Mammary epithelial cell (primary cell): Measurements from ENCODE around the gene JCAD.

ENCODE experiments used
- EZH2 ChIP-seq: IDR thresholded peaks from 2 replicates; pipeline ENCODE4 v1.6.1; 2012; ENCODE audit warnings: low read length, inconsistent platforms, borderline replicate concordance
- TF ChIP-seq, protein P1 (sequence below), 2 donors: IDR thresholded peaks in 1 of 2; conservative IDR thresholded peaks in 1 of 2; 2 replicates each; pipeline ENCODE4 v1.5.1; 2011 to 2012; ENCODE audit warnings: inconsistent platforms in 2 of 2, low read length in 2 of 2, mild to moderate bottlenecking in 2 of 2, control low read depth in 1 of 2, low read depth in 1 of 2; ENCODE audit not compliant: insufficient read depth in 1 of 2; ENCODE audit errors: extremely low read depth in 1 of 2

DNA sequence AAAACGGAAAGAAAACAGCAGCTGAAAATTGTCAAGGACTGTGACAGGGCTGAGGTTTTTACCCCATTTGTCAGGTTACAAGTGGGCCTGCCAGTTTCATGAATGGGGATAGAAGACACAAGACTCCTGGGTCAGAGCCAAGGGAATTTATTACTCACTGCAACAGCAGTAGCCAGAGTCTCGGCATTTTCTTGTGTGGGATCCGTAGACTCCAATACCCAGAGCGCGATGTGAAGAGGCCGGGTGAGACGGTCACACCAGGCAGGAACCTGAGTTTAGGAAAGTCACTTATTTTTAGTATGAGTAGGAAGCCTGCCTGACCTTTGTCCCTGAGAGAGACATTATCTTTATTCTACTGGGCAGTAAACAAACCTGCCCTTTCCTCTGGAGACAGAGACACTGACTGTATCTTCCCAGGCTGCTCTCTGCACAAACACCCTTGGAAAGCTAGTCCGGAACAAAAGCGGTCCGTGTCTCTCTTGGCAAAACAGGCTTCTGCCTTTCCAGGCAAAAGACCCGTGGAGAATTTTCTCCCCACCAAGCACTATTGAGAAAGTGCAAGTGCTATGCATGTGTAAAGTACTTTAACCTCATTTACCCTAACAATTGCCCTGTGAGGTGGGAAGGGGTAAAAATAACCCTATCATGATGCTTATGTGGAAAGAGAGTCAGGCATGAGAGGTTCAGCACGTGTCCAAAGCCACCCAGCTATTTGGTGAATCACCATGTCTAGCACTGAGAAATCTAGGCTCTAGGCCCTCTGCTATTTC lies 58.4 kb downstream of the JCAD start:
- TF ChIP-seq, protein P1, sequence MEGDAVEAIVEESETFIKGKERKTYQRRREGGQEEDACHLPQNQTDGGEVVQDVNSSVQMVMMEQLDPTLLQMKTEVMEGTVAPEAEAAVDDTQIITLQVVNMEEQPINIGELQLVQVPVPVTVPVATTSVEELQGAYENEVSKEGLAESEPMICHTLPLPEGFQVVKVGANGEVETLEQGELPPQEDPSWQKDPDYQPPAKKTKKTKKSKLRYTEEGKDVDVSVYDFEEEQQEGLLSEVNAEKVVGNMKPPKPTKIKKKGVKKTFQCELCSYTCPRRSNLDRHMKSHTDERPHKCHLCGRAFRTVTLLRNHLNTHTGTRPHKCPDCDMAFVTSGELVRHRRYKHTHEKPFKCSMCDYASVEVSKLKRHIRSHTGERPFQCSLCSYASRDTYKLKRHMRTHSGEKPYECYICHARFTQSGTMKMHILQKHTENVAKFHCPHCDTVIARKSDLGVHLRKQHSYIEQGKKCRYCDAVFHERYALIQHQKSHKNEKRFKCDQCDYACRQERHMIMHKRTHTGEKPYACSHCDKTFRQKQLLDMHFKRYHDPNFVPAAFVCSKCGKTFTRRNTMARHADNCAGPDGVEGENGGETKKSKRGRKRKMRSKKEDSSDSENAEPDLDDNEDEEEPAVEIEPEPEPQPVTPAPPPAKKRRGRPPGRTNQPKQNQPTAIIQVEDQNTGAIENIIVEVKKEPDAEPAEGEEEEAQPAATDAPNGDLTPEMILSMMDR (conservative IDR thresholded peaks at IDR 0.05 in 1 of 2, IDR thresholded peaks at IDR 0.05 in 1 of 2; ENCODE audit: extremely low read depth in 1 of 2, insufficient read depth in 1 of 2, low read depth in 1 of 2, low read length in 2 of 2): no peak
- TF ChIP-seq EZH2: no peak
